Measurements from ENCODE around the gene FAM76A.

Gene FAM76A

GRCh38 chr1:27755865-27756264 lies 30.1 kb downstream of the FAM76A start:
- no peak overlapping the region for H3K18ac ChIP-seq (ENCODE audit: low read length)

GRCh38 chr1:27759236-27759635 lies 33.5 kb downstream of the FAM76A start:
- Histone ChIP-seq H4K91ac (ENCODE audit: low read depth, low read length, poor library complexity) (no peak overlapping the region), H3K14ac (ENCODE audit: low read length) (no peak overlapping the region), H3K4me1 (ENCODE audit: control insufficient read depth in 2 of 2, insufficient read depth in 1 of 2, low read depth in 1 of 2, low read length in 2 of 2) (no peaks in the 10 kb centered on the region), H3K9ac (ENCODE audit: low read depth, low read length, poor library complexity) (no peak overlapping the region), H3K23ac (ENCODE audit: low read depth, low read length, poor library complexity) (no peak overlapping the region), H3K27ac (replicated peaks; ENCODE audit: low read length) (no peak overlapping the region), H2BK15ac (ENCODE audit: low read length) (no peak overlapping the region), H3K36me3 (replicated peaks in 1 of 2; ENCODE audit: control insufficient read depth in 2 of 2, insufficient read depth in 2 of 2, low read length in 2 of 2) (peaks cover 5 to 52% of the 10 kb centered on the region in 2 donors), H4K8ac (ENCODE audit: low read depth, low read length) (no peak overlapping the region), H3K4me3 (ENCODE audit: low read length in 2 of 2) (no peak overlapping the region), H3K18ac (ENCODE audit: low read length) (no peak overlapping the region), H2BK120ac (ENCODE audit: low read depth, low read length) (no peak overlapping the region), H2BK12ac (ENCODE audit: low read length) (no peak overlapping the region), H2AFZ (ENCODE audit: low read length) (no peak overlapping the region), H3K9me3 (replicated peaks in 1 of 2; ENCODE audit: control insufficient read depth in 2 of 2, insufficient read depth in 1 of 2, low read depth in 1 of 2, low read length in 2 of 2) (no peaks in the 10 kb centered on the region), H3K4me2 (ENCODE audit: insufficient read depth, low read length, poor library complexity, severe bottlenecking) (no peak overlapping the region), H2BK5ac (ENCODE audit: low read length) (no peak overlapping the region), H3K27me3 (ENCODE audit: control insufficient read depth in 3 of 3, insufficient read depth in 3 of 3, low read depth in 1 of 3, low read length in 3 of 3) (no peaks in the 10 kb centered on the region), H2AK5ac (ENCODE audit: low read depth, low read length) (no peak overlapping the region), H3K79me1 (ENCODE audit: low read depth, low read length) (no peaks in the 10 kb centered on the region), H3K4ac (ENCODE audit: low read length) (no peak overlapping the region)
- no CpG with 5 or more reads among the region's 2 CpGs for WGBS, 2 donors (ENCODE audit: extremely low coverage in 2 of 2, insufficient read length in 2 of 2, insufficient replicate concordance in 1 of 2)
- no peak for DNase-seq (ENCODE audit: low spot score)

More at GRCh38 chr1:27755865-27756264, 30.1 kb downstream of the FAM76A start:
- no peaks in the 10 kb centered on the region for H3K79me1 ChIP-seq (ENCODE audit: low read depth, low read length)
- H3K27me3 ChIP-seq (ENCODE audit: control insufficient read depth in 3 of 3, insufficient read depth in 3 of 3, low read depth in 1 of 3, low read length in 3 of 3): no peaks in the 10 kb centered on the region
- no CpG with 5 or more reads among the region's 4 CpGs for WGBS, 2 donors (ENCODE audit: extremely low coverage in 2 of 2, insufficient read length in 2 of 2, insufficient replicate concordance in 1 of 2)
- no peak overlapping the region for H2BK12ac ChIP-seq (ENCODE audit: low read length)
- no peaks in the 10 kb centered on the region for H3K4me1 ChIP-seq (ENCODE audit: control insufficient read depth in 2 of 2, insufficient read depth in 1 of 2, low read depth in 1 of 2, low read length in 2 of 2)
- H2BK15ac ChIP-seq (ENCODE audit: low read length): no peak overlapping the region
- peaks cover 7 to 59% of the 10 kb centered on the region in 2 donors for H3K36me3 ChIP-seq (replicated peaks in 1 of 2; ENCODE audit: control insufficient read depth in 2 of 2, insufficient read depth in 2 of 2, low read length in 2 of 2)
- H3K9me3 ChIP-seq (replicated peaks in 1 of 2; ENCODE audit: control insufficient read depth in 2 of 2, insufficient read depth in 1 of 2, low read depth in 1 of 2, low read length in 2 of 2): no peaks in the 10 kb centered on the region
- H3K4me3 ChIP-seq (ENCODE audit: low read length in 2 of 2): no peak overlapping the region
- H3K14ac ChIP-seq (ENCODE audit: low read length): no peak overlapping the region
- no peak overlapping the region for H3K27ac ChIP-seq (replicated peaks; ENCODE audit: low read length)
- H4K91ac ChIP-seq (ENCODE audit: low read depth, low read length, poor library complexity): no peak overlapping the region
- no peak overlapping the region for H3K4ac ChIP-seq (ENCODE audit: low read length)
- no peak overlapping the region for H3K23ac ChIP-seq (ENCODE audit: low read depth, low read length, poor library complexity)
- no peak overlapping the region for H2BK5ac ChIP-seq (ENCODE audit: low read length)
- no peak overlapping the region for H4K8ac ChIP-seq (ENCODE audit: low read depth, low read length)
- H2AK5ac ChIP-seq (ENCODE audit: low read depth, low read length): no peak overlapping the region
- no peak overlapping the region for H3K9ac ChIP-seq (ENCODE audit: low read depth, low read length, poor library complexity)
- H3K4me2 ChIP-seq (ENCODE audit: insufficient read depth, low read length, poor library complexity, severe bottlenecking): no peak overlapping the region
- no peak for DNase-seq (ENCODE audit: low spot score)
- H2AFZ ChIP-seq (ENCODE audit: low read length): no peak overlapping the region
- no peak overlapping the region for H2BK120ac ChIP-seq (ENCODE audit: low read depth, low read length)

- H3K27ac ChIP-seq (replicated peaks; ENCODE audit: low read length): no peak overlapping the region
- H3K4ac ChIP-seq (ENCODE audit: low read length): no peak overlapping the region
- peaks cover 5 to 40% of the 10 kb centered on the region in 2 donors for H3K36me3 ChIP-seq (replicated peaks in 1 of 2; ENCODE audit: control insufficient read depth in 2 of 2, insufficient read depth in 2 of 2, low read length in 2 of 2)
- no peaks in the 10 kb centered on the region for H3K79me1 ChIP-seq (ENCODE audit: low read depth, low read length)
- H3K4me3 ChIP-seq (ENCODE audit: low read length in 2 of 2): no peak overlapping the region
- DNase-seq (ENCODE audit: low spot score): no peak
- no peak overlapping the region for H3K18ac ChIP-seq (ENCODE audit: low read length)
- H3K4me1 ChIP-seq (ENCODE audit: control insufficient read depth in 2 of 2, insufficient read depth in 1 of 2, low read depth in 1 of 2, low read length in 2 of 2): no peaks in the 10 kb centered on the region
- no peaks in the 10 kb centered on the region for H3K27me3 ChIP-seq (ENCODE audit: control insufficient read depth in 3 of 3, insufficient read depth in 3 of 3, low read depth in 1 of 3, low read length in 3 of 3)
- no peak overlapping the region for H3K4me2 ChIP-seq (ENCODE audit: insufficient read depth, low read length, poor library complexity, severe bottlenecking)
- no peak overlapping the region for H3K9ac ChIP-seq (ENCODE audit: low read depth, low read length, poor library complexity)
- no peak overlapping the region for H4K91ac ChIP-seq (ENCODE audit: low read depth, low read length, poor library complexity)
- H2AFZ ChIP-seq (ENCODE audit: low read length): no peak overlapping the region
- no peak overlapping the region for H2BK5ac ChIP-seq (ENCODE audit: low read length)
- H3K9me3 ChIP-seq (replicated peaks in 1 of 2; ENCODE audit: control insufficient read depth in 2 of 2, insufficient read depth in 1 of 2, low read depth in 1 of 2, low read length in 2 of 2): no peaks in the 10 kb centered on the region
- no peak overlapping the region for H2BK12ac ChIP-seq (ENCODE audit: low read length)
- H4K8ac ChIP-seq (ENCODE audit: low read depth, low read length): no peak overlapping the region
- H2AK5ac ChIP-seq (ENCODE audit: low read depth, low read length): no peak overlapping the region
- H2BK120ac ChIP-seq (ENCODE audit: low read depth, low read length): no peak overlapping the region
- no peak overlapping the region for H3K14ac ChIP-seq (ENCODE audit: low read length)
- no peak overlapping the region for H2BK15ac ChIP-seq (ENCODE audit: low read length)
- no peak overlapping the region for H3K23ac ChIP-seq (ENCODE audit: low read depth, low read length, poor library complexity)
- no CpG with 5 or more reads among the region's 3 CpGs for WGBS, 2 donors (ENCODE audit: extremely low coverage in 2 of 2, insufficient read length in 2 of 2, insufficient replicate concordance in 1 of 2)
Measured at GRCh38 chr1:27760426-27760825, 34.7 kb downstream of the FAM76A start.

GRCh38 chr1:27762033-27762432 lies 36.3 kb downstream of the FAM76A start:
- H3K4me2 ChIP-seq (ENCODE audit: insufficient read depth, low read length, poor library complexity, severe bottlenecking): no peak overlapping the region
- no peak overlapping the region for H3K27ac ChIP-seq (replicated peaks; ENCODE audit: low read length)
- WGBS, 2 donors (ENCODE audit: extremely low coverage in 2 of 2, insufficient read length in 2 of 2, insufficient replicate concordance in 1 of 2): no CpG with 5 or more reads among the region's 1 CpG
- no peak overlapping the region for H4K8ac ChIP-seq (ENCODE audit: low read depth, low read length)
- no peaks in the 10 kb centered on the region for H3K9me3 ChIP-seq (replicated peaks in 1 of 2; ENCODE audit: control insufficient read depth in 2 of 2, insufficient read depth in 1 of 2, low read depth in 1 of 2, low read length in 2 of 2)
- no peak overlapping the region for H3K9ac ChIP-seq (ENCODE audit: low read depth, low read length, poor library complexity)
- H3K79me1 ChIP-seq (ENCODE audit: low read depth, low read length): no peaks in the 10 kb centered on the region
- H3K27me3 ChIP-seq (ENCODE audit: control insufficient read depth in 3 of 3, insufficient read depth in 3 of 3, low read depth in 1 of 3, low read length in 3 of 3): no peaks in the 10 kb centered on the region
- no peak overlapping the region for H3K4ac ChIP-seq (ENCODE audit: low read length)
- H3K14ac ChIP-seq (ENCODE audit: low read length): no peak overlapping the region
- H2AK5ac ChIP-seq (ENCODE audit: low read depth, low read length): no peak overlapping the region
- no peak overlapping the region for H2BK15ac ChIP-seq (ENCODE audit: low read length)
- H4K91ac ChIP-seq (ENCODE audit: low read depth, low read length, poor library complexity): no peak overlapping the region
- no peak overlapping the region for H3K23ac ChIP-seq (ENCODE audit: low read depth, low read length, poor library complexity)
- no peak overlapping the region for H3K4me3 ChIP-seq (ENCODE audit: low read length in 2 of 2)
- H2BK120ac ChIP-seq (ENCODE audit: low read depth, low read length): no peak overlapping the region
- DNase-seq (ENCODE audit: low spot score): no peak
- H3K36me3 ChIP-seq (replicated peaks in 1 of 2; ENCODE audit: control insufficient read depth in 2 of 2, insufficient read depth in 2 of 2, low read length in 2 of 2): peaks cover 3 to 26% of the 10 kb centered on the region in 2 donors
- H2BK12ac ChIP-seq (ENCODE audit: low read length): no peak overlapping the region
- no peak overlapping the region for H2BK5ac ChIP-seq (ENCODE audit: low read length)
- no peaks in the 10 kb centered on the region for H3K4me1 ChIP-seq (ENCODE audit: control insufficient read depth in 2 of 2, insufficient read depth in 1 of 2, low read depth in 1 of 2, low read length in 2 of 2)
- H2AFZ ChIP-seq (ENCODE audit: low read length): no peak overlapping the region
- H3K18ac ChIP-seq (ENCODE audit: low read length): no peak overlapping the region
